Stimulated activated naive CD8-positive, alpha-beta T cell treated with anti-CD3 and anti-CD28 coated beads, Interleukin-15, Interleukin-2, amounts not matched to agents 100 ng/mL and 50 ng/mL, for 24 hours (primary cell): ENCODE results near the gene SPON2.
A peak's percentile ranks its signal among the peaks of the same experiment; 100 is the strongest.

ENCODE experiments used
- H3K27ac Mint-ChIP-seq: one replicate; pipeline ENCODE4 v1.8.0; 2021; ENCODE audit warnings: mild to moderate bottlenecking, mixed read lengths
- H3K27me3 Mint-ChIP-seq: one replicate; pipeline ENCODE4 v1.8.0; 2021; ENCODE audit warnings: mixed read lengths
- H3K36me3 Mint-ChIP-seq: one replicate; pipeline ENCODE4 v1.8.0; 2021; ENCODE audit warnings: low read depth, mixed read lengths
- H3K4me1 Mint-ChIP-seq: one replicate; pipeline ENCODE4 v1.8.0; 2021; ENCODE audit warnings: low read depth, mixed read lengths
- H3K4me3 Mint-ChIP-seq: one replicate; pipeline ENCODE4 v1.8.0; 2021; ENCODE audit warnings: mild to moderate bottlenecking, mixed read lengths
- H3K9me3 Mint-ChIP-seq: one replicate; pipeline ENCODE4 v1.8.0; 2021; ENCODE audit warnings: mixed read lengths

The SPON2 gene

DNA sequence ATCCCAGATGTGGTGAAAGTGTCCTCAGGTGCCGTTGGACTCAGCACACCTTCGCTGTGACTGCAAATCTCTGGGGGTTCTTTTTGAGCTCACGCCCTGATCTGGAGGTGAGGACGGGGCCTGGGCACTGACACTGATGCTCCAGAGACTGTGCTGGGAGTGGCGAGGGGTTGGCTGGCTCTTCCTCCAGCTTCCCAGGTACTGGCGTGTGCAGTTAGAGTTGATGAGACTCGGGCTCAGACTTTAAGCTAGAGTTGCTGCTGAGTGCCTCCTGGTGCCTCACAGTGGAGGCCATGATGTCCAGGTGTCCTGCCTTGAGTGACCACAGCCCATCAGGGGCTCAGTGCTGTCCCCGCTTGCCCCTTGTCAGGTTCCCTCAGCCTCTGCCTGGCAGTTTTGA is 16.3 kb downstream of the SPON2 start:
- H3K27ac Mint-ChIP-seq = no peak overlapping the region
- no peak overlapping the region for H3K4me3 Mint-ChIP-seq
- no peaks in the 10 kb centered on the region for H3K4me1 Mint-ChIP-seq
- H3K27me3 Mint-ChIP-seq = peaks cover 8% of the 10 kb centered on the region
- H3K36me3 Mint-ChIP-seq = no peaks in the 10 kb centered on the region
- peaks cover 9% of the 10 kb centered on the region for H3K9me3 Mint-ChIP-seq

DNA sequence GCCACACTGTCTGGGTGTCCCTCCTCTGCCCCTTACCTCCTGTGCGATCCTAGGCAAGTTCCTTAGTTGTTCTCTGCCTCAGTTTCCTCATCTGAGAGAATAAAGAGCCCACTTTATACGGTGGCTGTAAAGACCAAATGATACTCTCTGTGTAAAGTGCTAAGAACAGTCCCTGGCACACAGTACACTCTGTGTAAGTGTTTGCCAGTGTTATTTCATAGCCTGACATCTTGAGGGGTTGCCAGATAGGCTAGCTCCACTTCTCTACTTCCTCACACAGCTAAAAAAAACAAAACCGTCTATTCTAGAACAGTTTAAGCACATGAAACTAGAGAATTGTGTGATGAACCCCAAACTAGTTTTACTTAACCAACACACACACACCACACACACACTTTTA is 17.1 kb downstream of the SPON2 start:
- Mint-ChIP-seq H3K27ac (no peak overlapping the region), H3K36me3 (no peaks in the 10 kb centered on the region), H3K27me3 (peaks cover 8% of the 10 kb centered on the region)

DNA sequence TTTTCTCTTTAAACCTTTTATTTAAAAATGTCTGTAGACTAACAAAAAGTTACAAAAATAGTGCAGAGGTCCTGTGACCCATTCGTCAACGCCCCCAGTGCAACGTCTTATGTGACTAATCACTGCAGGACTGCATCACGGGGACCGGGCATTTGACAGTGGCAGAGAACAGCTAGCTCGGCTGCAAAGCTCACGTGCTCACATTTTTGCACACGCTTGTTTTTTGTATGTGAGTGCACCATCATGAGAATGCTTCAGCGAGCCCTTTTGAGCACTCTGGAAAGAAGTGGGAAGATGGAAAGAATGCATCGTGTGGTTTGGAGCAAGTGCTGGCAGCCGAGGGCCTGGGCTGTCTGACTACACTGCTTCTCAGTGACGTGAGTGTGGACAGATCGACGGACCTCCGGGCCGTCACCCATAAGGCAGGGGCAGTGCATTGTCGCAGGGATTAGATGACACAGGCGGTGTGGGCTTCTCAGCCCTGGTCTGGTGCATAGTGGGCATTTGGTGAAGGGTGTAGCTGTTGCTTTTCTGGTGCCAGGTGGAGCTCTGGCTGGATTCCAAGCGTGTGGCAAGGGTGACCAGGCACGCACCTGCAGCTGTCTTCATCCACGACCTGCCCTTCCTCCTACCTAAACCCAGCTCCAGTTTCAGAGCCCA is 17.7 kb downstream of the SPON2 start:
- Mint-ChIP-seq H3K4me1 (no peaks in the 10 kb centered on the region), H3K36me3 (no peaks in the 10 kb centered on the region), H3K4me3 (no peak overlapping the region), H3K27me3 (peaks cover 8% of the 10 kb centered on the region), H3K9me3 (peaks cover 9% of the 10 kb centered on the region), H3K27ac (no peak overlapping the region)

More for the DNA sequence above, 17.1 kb downstream of the SPON2 start:
- H3K4me3 Mint-ChIP-seq = no peak overlapping the region
- no peaks in the 10 kb centered on the region for H3K4me1 Mint-ChIP-seq
- H3K9me3 Mint-ChIP-seq = peaks cover 9% of the 10 kb centered on the region

DNA sequence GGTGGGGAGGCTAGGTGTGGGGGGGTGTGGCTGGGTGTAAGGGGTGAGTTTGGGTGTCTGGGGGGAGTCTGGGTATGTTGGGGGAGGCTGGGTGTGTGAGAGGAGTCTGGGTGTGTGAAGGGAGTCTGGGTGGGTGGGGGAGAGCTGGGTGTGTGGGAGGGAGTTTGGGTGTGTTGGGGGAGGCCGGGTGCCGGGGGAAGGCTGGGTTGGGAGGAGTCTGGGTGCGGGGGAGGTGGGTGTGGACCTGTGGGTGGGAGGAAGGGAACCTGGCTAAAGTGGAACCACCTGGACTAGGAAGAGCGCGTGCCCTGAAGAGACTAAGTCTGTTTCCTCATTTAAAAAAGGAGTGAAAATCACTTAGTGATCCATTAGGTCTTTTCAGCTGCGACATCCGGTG is 18.3 kb downstream of the SPON2 start:
- Mint-ChIP-seq H3K27me3 (peaks cover 8% of the 10 kb centered on the region), H3K36me3 (no peaks in the 10 kb centered on the region), H3K27ac (no peak overlapping the region), H3K4me3 (no peak overlapping the region), H3K4me1 (no peaks in the 10 kb centered on the region), H3K9me3 (peaks cover 9% of the 10 kb centered on the region)

DNA sequence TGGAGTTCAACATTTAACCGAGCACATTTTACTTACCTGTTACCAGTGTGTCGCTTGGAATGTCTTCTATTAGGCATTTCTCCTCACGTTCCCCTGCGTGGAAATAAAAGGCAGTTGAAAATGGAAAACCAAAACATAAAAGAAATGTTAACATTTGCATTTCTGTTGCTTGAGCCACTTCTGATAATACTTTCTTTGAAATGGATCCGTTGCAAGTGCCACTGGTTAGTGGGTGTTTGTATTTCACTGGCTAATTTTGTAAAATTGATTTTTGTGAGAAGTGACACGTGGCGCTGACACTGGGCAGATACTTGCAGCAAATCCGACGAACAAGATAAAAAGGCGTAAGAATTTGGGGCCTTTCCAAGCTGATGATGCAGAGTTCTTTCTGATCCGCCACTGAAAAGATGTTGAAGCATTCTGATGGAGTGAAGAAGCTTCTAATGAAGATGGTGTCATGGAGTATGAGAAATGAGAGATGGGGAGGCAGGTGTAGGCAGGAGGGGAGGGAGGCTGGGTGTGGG is 18.8 kb downstream of the SPON2 start:
- H3K4me3 Mint-ChIP-seq = no peak overlapping the region
- H3K27ac Mint-ChIP-seq = no peak overlapping the region
- no peaks in the 10 kb centered on the region for H3K4me1 Mint-ChIP-seq

DNA sequence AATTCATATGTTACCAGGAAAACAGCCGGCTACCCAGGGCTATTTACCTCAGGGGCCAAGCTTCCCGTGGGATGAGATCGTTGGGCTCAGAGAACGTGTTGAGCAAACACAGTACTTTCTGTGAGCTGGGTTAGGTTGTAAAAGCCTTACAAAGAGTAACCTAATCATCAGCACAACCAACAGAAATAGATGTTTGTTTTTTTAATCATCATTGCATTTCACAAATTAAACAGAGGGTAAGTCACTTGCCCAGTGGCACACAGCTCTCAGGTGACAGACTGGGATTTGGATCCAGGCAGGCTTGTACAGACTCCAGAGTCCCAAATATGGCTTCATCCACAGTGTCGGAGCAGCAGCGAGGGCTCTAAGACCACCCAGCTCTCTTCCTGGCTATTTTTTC is 20.1 kb downstream of the SPON2 start:
- Mint-ChIP-seq H3K27ac (no peak overlapping the region), H3K4me3 (no peak overlapping the region), H3K9me3 (no peaks in the 10 kb centered on the region)

More for the DNA sequence above, 18.8 kb downstream of the SPON2 start:
- Mint-ChIP-seq H3K36me3 (no peaks in the 10 kb centered on the region), H3K27me3 (peaks cover 8% of the 10 kb centered on the region), H3K9me3 (peaks cover 9% of the 10 kb centered on the region)

DNA sequence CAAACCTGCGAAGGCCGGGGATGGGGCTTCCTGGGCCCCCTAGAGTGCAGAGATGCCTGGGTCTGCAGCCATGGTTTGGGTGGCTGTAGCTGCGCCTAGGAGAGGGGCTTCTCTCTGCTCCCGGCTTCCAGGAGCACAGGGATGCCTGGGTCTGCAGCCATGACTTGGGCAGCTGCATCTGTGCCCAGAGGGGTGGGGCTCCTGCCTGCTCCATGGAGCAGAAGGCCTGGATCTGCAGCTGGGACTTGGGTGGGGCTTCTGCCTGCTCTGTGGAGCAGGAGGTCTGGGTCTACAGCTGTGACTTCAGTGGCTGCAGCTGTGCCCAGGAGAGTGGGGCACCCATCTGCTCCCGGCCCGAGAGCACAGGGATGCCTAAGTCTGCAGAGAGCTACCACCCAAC is 20.8 kb downstream of the SPON2 start:
- no peaks in the 10 kb centered on the region for H3K4me1 Mint-ChIP-seq
- peaks cover 8% of the 10 kb centered on the region for H3K27me3 Mint-ChIP-seq
- no peak overlapping the region for H3K4me3 Mint-ChIP-seq
- H3K9me3 Mint-ChIP-seq = no peaks in the 10 kb centered on the region
- no peak overlapping the region for H3K27ac Mint-ChIP-seq
- no peaks in the 10 kb centered on the region for H3K36me3 Mint-ChIP-seq

More for the DNA sequence above, 20.1 kb downstream of the SPON2 start:
- H3K4me1 Mint-ChIP-seq = no peaks in the 10 kb centered on the region
- H3K36me3 Mint-ChIP-seq = no peaks in the 10 kb centered on the region
- H3K27me3 Mint-ChIP-seq = peaks cover 8% of the 10 kb centered on the region

DNA sequence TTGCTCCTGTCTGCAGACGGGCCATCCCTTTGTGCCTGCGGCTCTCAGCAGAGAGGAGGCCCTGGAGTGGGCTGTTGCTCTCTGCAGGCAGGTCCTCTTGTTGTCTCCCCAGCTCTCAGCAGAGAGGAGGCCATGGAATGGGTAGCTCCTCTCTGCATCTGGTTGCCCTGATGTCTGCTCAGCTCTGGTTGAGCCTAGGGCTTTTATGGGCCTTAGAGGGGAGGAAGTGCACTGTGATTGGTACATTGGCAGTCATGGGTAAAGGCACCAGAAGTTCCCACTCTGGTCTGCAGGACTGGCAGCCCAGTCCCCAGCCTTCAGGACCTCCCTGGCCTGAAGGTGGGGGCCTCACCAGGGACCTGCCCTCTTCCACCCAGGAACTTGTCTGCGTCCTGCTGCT is 21.5 kb downstream of the SPON2 start:
- H3K4me1 Mint-ChIP-seq = no peaks in the 10 kb centered on the region
- H3K27me3 Mint-ChIP-seq = peaks cover 8% of the 10 kb centered on the region
- no peaks in the 10 kb centered on the region for H3K36me3 Mint-ChIP-seq
- H3K9me3 Mint-ChIP-seq = no peaks in the 10 kb centered on the region
- no peak overlapping the region for H3K4me3 Mint-ChIP-seq
- H3K27ac Mint-ChIP-seq = no peak overlapping the region

DNA sequence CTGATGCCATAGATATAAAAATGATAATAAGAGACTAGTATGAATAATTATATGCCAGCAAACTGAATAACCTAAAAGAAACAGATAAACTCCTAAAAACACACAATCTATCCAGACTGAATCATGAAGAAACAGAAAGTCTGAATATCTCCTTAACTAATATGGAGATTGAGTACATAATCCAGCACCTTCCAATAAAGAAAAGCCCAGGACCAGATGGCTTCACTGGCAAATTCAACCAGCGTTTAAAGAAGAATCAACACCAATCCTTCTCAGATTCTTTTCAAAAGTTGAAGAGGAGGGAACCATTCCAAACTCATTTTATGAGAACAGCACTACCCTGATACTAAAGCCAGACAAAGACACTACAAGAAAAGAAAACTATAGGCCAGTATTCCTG is 32.5 kb downstream of the SPON2 start:
- Mint-ChIP-seq H3K4me1 (peaks cover 16% of the 10 kb centered on the region), H3K4me3 (no peak overlapping the region), H3K9me3 (no peaks in the 10 kb centered on the region), H3K27ac (no peak overlapping the region), H3K36me3 (no peaks in the 10 kb centered on the region), H3K27me3 (peaks cover 12% of the 10 kb centered on the region)

DNA sequence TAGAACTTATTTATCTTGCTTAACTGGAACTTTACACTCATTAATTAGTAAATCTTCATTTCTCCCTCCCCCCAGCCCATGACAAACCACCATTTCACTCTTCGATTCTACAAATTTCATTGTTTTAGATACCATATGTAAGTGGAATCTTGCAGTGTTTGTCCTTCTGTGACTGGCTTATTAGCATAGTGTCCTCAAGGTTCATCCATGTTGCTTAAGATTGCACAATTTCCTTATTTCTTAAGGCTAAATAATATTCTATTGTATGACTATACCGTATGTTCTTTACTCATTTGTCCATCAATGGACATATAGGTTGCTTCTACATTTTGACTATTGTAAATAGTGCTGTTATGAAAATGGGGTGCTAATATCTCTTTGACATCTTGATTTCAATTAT is 34.5 kb downstream of the SPON2 start:
- H3K27ac Mint-ChIP-seq = no peak overlapping the region

DNA sequence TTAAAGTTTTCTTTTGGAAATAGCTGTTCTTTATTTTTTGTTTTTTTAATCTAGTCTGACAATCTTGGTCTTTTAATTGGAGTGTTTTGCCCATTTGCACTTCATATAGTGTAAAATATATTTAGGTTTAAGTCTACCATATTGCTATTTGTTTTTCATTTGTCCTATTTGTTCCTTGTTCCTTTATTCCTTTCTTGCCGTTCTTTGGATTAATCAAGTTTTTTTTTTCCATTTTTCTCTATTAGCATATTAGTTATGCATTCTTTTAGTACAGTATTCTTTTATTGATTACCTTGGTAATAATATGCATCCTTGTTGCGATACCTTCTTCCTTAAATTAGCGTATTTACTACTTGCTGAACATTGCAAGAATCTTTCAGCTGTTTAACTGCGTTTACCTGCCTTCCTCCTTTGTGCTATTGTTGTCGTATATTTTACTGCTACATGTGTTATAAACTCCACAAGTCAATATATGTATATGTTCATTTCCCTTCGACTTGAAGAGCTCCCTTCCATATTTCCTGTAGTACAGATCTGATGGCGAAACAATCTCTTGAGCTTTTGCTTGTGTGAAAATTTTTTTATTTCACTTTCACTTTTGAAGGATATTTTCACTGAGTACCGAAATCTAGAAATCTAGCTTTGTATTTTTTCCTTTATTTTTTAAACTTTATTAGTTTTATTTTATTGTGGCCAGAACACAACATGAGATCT is 35.2 kb downstream of the SPON2 start:
- Mint-ChIP-seq H3K27me3 (peaks cover 7% of the 10 kb centered on the region), H3K4me1 (peaks cover 16% of the 10 kb centered on the region), H3K9me3 (no peaks in the 10 kb centered on the region), H3K36me3 (no peaks in the 10 kb centered on the region), H3K4me3 (peak overlapping the region; percentile 84), H3K27ac (peak overlapping the region; percentile 81)

More for the DNA sequence above, 34.5 kb downstream of the SPON2 start:
- Mint-ChIP-seq H3K4me3 (peak overlapping the region; percentile 84), H3K9me3 (no peaks in the 10 kb centered on the region), H3K36me3 (no peaks in the 10 kb centered on the region), H3K27me3 (peaks cover 7% of the 10 kb centered on the region), H3K4me1 (peaks cover 16% of the 10 kb centered on the region)

DNA sequence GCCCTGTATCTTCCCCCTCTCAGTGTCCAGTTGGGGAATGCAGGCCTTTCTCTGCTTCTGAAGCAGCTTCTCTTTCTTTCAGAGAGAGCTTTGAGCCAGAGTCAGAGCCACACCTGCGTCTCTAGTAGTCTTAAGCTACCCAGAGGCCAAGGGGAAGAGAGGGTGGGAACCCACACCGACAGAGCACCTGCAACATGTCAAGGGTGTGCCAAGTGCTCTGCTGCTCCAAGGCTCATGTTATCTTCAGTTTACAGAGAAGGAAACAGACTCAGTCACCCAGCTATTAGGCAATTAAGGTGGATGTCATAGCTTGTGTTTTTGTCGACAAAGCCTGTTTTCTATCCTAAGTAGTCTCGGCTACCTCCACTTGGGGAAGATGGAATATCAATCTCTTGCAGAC is 36.3 kb downstream of the SPON2 start:
- Mint-ChIP-seq H3K36me3 (no peaks in the 10 kb centered on the region), H3K27me3 (no peaks in the 10 kb centered on the region), H3K9me3 (no peaks in the 10 kb centered on the region), H3K27ac (no peak overlapping the region), H3K4me1 (peaks cover 16% of the 10 kb centered on the region), H3K4me3 (no peak overlapping the region)

DNA sequence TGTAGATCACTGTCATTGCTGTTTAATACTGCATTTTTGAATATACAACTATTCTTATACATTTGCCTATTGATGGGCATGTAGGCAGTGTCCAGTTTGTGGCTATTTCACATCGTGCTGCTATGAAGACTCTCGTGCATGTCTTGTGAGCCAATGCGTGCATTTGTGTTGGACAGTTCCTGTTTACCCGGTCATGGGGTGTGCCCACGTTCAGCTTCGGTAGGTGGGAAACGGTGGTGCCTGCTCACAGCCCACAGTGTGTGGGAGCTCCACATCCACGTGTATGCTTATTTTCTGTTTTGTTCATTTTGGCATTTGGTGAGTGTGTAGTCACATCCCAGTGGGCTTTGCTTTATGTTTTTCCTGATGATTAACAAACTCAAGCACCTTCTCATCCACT is 39.4 kb downstream of the SPON2 start:
- Mint-ChIP-seq H3K27ac (no peak overlapping the region), H3K4me3 (no peak overlapping the region), H3K9me3 (no peaks in the 10 kb centered on the region), H3K4me1 (peaks cover 15% of the 10 kb centered on the region), H3K36me3 (no peaks in the 10 kb centered on the region), H3K27me3 (peaks cover 4% of the 10 kb centered on the region)

DNA sequence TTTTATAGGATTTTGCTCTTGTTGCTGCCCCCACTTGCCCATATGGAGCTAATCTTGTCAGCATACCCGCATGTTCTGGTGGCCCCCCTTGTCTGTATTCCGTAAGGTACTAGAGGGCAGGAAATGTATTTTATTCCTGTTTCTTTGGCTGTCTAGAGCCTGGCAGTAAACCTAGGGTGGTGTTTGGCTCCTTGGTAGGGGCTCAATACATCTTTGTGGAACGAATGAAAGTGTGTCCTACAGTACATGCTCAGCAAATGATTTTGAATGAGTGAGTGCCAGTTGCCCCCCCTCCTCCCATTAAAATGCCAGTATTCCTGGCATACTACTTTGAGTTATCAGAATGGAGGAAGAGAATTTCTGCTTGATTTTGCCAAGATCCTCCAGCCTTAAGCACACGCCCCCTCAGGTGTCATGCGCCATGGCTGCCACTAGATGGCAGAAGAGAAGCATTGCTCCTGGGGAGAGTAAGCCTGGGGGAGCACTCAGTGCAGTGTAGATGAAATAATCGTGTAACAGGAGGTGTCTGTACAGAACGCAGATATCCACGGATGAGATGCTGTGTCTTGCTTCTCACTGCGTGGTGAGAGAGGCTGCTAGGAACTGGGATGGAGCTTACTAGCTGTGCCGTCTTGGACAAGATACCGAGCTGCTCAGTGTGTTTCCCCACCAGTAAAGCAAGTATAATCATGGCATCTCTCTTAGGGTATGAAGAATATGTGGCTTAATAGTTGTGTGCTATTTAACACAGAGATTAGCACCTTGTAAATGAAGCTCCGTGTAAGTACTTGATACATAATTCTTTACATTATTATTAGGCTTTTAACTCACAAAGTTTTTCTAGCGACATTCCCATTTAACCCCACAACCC is 41.8 kb downstream of the SPON2 start:
- Mint-ChIP-seq H3K27ac (no peak overlapping the region), H3K4me1 (no peaks in the 10 kb centered on the region), H3K9me3 (no peaks in the 10 kb centered on the region), H3K4me3 (no peak overlapping the region), H3K36me3 (no peaks in the 10 kb centered on the region), H3K27me3 (peaks cover 14% of the 10 kb centered on the region)

DNA sequence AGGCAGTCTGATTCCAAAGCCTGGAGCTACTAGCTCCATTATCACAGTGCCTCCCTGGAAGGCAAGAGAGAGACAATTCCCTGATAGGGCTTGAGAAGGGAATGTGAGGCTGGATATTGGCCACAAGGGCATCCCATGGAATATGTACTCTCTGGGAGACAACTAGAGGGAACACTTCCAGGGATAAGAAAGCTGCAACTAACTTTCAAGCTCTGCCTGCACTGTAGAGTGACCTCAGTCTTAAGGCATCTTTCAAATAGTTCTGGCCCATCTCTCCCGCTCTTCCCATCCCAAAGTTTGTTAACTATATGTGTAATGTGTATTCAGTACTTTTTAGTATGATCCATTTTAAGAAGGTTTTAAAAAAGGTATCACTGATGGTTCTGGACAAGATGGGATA is 45.9 kb downstream of the SPON2 start:
- H3K9me3 Mint-ChIP-seq = no peaks in the 10 kb centered on the region
- no peak overlapping the region for H3K4me3 Mint-ChIP-seq
- H3K4me1 Mint-ChIP-seq = no peaks in the 10 kb centered on the region
- H3K27ac Mint-ChIP-seq = no peak overlapping the region
- H3K27me3 Mint-ChIP-seq = peaks cover 18% of the 10 kb centered on the region
- no peaks in the 10 kb centered on the region for H3K36me3 Mint-ChIP-seq
